OCI-LY1 (cell line): ENCODE data around the gene GPATCH8.

Experiments
- H2AFZ ChIP-seq: fragments of 200-600 bp; sonication (generic), shearing (Covaris generic); 2 replicates; pipeline ENCODE4 v1.6.0; 2014; ENCODE audit warnings: antibody characterized with exemption, mild to moderate bottlenecking, low read length
- H3F3A ChIP-seq: fragments of 200-600 bp; sonication (generic), shearing (Covaris generic); 2 replicates; pipeline ENCODE4 v1.6.0; 2014; ENCODE audit warnings: mild to moderate bottlenecking, antibody characterized with exemption, low read length, moderate library complexity; ENCODE audit not compliant: insufficient read depth
- H3K27ac ChIP-seq: fragments of 200-600 bp; sonication (generic); 2 replicates; pipeline ENCODE4 v1.5.1; 2014; ENCODE audit warnings: low read length, mixed run types, mild to moderate bottlenecking, low read depth; ENCODE audit not compliant: poor library complexity, severe bottlenecking
- H3K27me3 ChIP-seq: fragments of 200-600 bp; sonication (generic); 2 replicates; pipeline ENCODE4 v1.6.0; 2014; ENCODE audit warnings: antibody characterized with exemption, mild to moderate bottlenecking, low read length, moderate library complexity; ENCODE audit not compliant: insufficient read depth
- H3K36me3 ChIP-seq: fragments of 200-600 bp; sonication (generic); 2 replicates; pipeline ENCODE4 v1.6.1; 2014; ENCODE audit warnings: mild to moderate bottlenecking, antibody characterized with exemption, low read length, moderate library complexity, mixed read lengths; ENCODE audit not compliant: insufficient read depth
- H3K4me1 ChIP-seq: fragments of 200-600 bp; sonication (generic); 2 replicates; pipeline ENCODE4 v1.5.1; 2014; ENCODE audit warnings: mild to moderate bottlenecking, low read length, moderate library complexity; ENCODE audit not compliant: insufficient read depth, severe bottlenecking
- H3K4me2 ChIP-seq: fragments of 200-600 bp; sonication (generic), shearing (Covaris generic); 2 replicates; pipeline ENCODE4 v1.6.1; 2014; ENCODE audit warnings: low read length
- H3K4me3 ChIP-seq: fragments of 200-600 bp; sonication (generic); 2 replicates; pipeline ENCODE4 v1.5.1; 2014; ENCODE audit warnings: low read length, low read depth, mild to moderate bottlenecking, mixed read lengths; ENCODE audit not compliant: poor library complexity, severe bottlenecking
- H3K79me2 ChIP-seq: fragments of 200-600 bp; shearing (Covaris generic); 2 replicates; pipeline ENCODE4 v1.6.1; 2016; ENCODE audit warnings: mixed run types, low read length, mixed read lengths; ENCODE audit not compliant: insufficient read depth
- H3K9ac ChIP-seq: fragments of 200-600 bp; sonication (generic), shearing (Covaris generic); 2 replicates; pipeline ENCODE4 v1.6.1; 2014; ENCODE audit warnings: mild to moderate bottlenecking, low read length, mixed read lengths
- H3K9me2 ChIP-seq: fragments of 200-600 bp; sonication (generic), shearing (Covaris generic); 2 replicates; pipeline ENCODE4 v1.6.1; 2014; ENCODE audit warnings: low read depth, mild to moderate bottlenecking, low read length, mixed read lengths
- H3K9me3 ChIP-seq: fragments of 200-600 bp; shearing (Covaris generic); 2 replicates; pipeline ENCODE4 v1.6.1; 2014; ENCODE audit warnings: low read length, mixed read lengths
- H4K20me1 ChIP-seq: fragments of 200-600 bp; sonication (generic), shearing (Covaris generic); 2 replicates; pipeline ENCODE4 v1.6.0; 2016; ENCODE audit warnings: mild to moderate bottlenecking, low read length; ENCODE audit not compliant: insufficient read depth
- CTCF ChIP-seq: fragments of 200-600 bp; sonication (generic), shearing (Covaris generic); IDR thresholded peaks from 2 replicates; pipeline ENCODE4 v1.5.1; 2017; ENCODE audit warnings: mild to moderate bottlenecking, antibody characterized with exemption, low read length, moderate library complexity, mixed read lengths
- EZH2 ChIP-seq: fragments of 200-600 bp; sonication (generic), shearing (Covaris generic); IDR thresholded peaks from 2 replicates; pipeline ENCODE4 v1.8.0; 2017; ENCODE audit warnings: borderline replicate concordance, mixed run types, mild to moderate bottlenecking, antibody characterized with exemption, low read length, moderate library complexity, mixed read lengths

GPATCH8 gene

GRCh38 chr17:44359006-44359405 lies 144.2 kb downstream of the GPATCH8 start:
- Histone ChIP-seq H4K20me1 (no peaks in the 10 kb centered on the region), H3K4me3 (no peak overlapping the region), H3K27me3 (peaks cover 4% of the 10 kb centered on the region), H2AFZ (no peak overlapping the region), H3K9me3 (no peaks in the 10 kb centered on the region), H3K9me2 (no peaks in the 10 kb centered on the region), H3K79me2 (no peaks in the 10 kb centered on the region), H3K4me1 (peaks cover 14% of the 10 kb centered on the region), H3K9ac (no peak overlapping the region), H3K4me2 (no peak overlapping the region), H3K36me3 (no peaks in the 10 kb centered on the region), H3K27ac (no peak overlapping the region), H3F3A (no peaks in the 10 kb centered on the region)
- TF ChIP-seq EZH2 (no peak), CTCF (no peak)

GRCh38 chr17:44358066-44358465 lies 145.1 kb downstream of the GPATCH8 start:
- no peak for TF ChIP-seq EZH2
- no peak for TF ChIP-seq CTCF

GRCh38 chr17:44356241-44356640 lies 147.0 kb downstream of the GPATCH8 start:
- Histone ChIP-seq H3K27me3 (peaks cover 4% of the 10 kb centered on the region; the same call in 1 of the 2 replicates), H3F3A (no peaks in the 10 kb centered on the region), H3K9me3 (no peaks in the 10 kb centered on the region), H3K4me1 (peaks cover 5% of the 10 kb centered on the region), H3K4me2 (no peak overlapping the region), H3K27ac (no peak overlapping the region), H3K36me3 (no peaks in the 10 kb centered on the region), H3K79me2 (no peaks in the 10 kb centered on the region), H3K9ac (no peak overlapping the region), H4K20me1 (no peaks in the 10 kb centered on the region), H2AFZ (no peak overlapping the region), H3K9me2 (no peaks in the 10 kb centered on the region), H3K4me3 (no peak overlapping the region)
- no peak for TF ChIP-seq CTCF

More at GRCh38 chr17:44358066-44358465, 145.1 kb downstream of the GPATCH8 start:
- no peak overlapping the region for H3K9ac ChIP-seq
- no peaks in the 10 kb centered on the region for H3K36me3 ChIP-seq
- H2AFZ ChIP-seq = no peak overlapping the region
- H3K27ac ChIP-seq = no peak overlapping the region
- H3K4me3 ChIP-seq = no peak overlapping the region
- peaks cover 4% of the 10 kb centered on the region for H3K27me3 ChIP-seq
- H3F3A ChIP-seq = no peaks in the 10 kb centered on the region
- no peaks in the 10 kb centered on the region for H3K9me3 ChIP-seq
- peaks cover 10% of the 10 kb centered on the region for H3K4me1 ChIP-seq
- H3K4me2 ChIP-seq = no peak overlapping the region
- no peaks in the 10 kb centered on the region for H3K9me2 ChIP-seq
- H3K79me2 ChIP-seq = no peaks in the 10 kb centered on the region
- H4K20me1 ChIP-seq = no peaks in the 10 kb centered on the region
